GM08714 (cell line): Measurements from ENCODE around the gene UGT1A7.

Experiments
- H3K4me3 ChIP-seq: fragments of 200-500 bp; sonication (Bioruptor generic); 2 replicates; pipeline ENCODE4 v1.5.1; 2014; ENCODE audit warnings: mild to moderate bottlenecking, low read length, inconsistent platforms
- ZNF274 ChIP-seq: IDR thresholded peaks from 2 replicates; pipeline ENCODE4 v1.6.1; 2012; ENCODE audit warnings: mild to moderate bottlenecking, low read depth, low read length

The UGT1A7 gene

GRCh38 chr2:233672886-233673285 is 8.8 kb upstream of the UGT1A7 start:
- no peak for TF ChIP-seq ZNF274
- H3K4me3 ChIP-seq, result no peak overlapping the region

- H3K4me3 ChIP-seq, result no peak overlapping the region
- no peak for TF ChIP-seq ZNF274
These were observed 7.8 kb upstream of the UGT1A7 start for GRCh38 chr2:233673896-233674295.

DNA sequence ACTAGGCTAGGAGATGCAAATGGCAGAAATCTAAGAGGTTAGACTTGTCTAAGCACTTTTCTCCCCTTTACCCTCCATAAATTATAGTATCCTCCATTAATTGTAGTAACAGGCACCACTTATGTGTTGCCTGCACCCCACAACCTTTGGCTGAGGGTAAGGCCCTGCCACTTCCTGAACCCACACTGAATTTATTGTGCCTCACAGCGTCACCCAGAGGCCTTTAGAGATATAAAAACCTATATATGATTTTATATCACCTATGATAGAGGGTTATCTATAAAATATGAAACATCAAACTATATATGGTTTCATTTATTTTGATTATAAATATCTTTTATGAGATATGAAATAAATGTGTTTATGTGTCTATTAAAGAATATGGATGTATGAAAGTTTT is 7.4 kb upstream of the UGT1A7 start:
- TF ChIP-seq ZNF274, result no peak
- H3K4me3 ChIP-seq, result no peak overlapping the region

DNA sequence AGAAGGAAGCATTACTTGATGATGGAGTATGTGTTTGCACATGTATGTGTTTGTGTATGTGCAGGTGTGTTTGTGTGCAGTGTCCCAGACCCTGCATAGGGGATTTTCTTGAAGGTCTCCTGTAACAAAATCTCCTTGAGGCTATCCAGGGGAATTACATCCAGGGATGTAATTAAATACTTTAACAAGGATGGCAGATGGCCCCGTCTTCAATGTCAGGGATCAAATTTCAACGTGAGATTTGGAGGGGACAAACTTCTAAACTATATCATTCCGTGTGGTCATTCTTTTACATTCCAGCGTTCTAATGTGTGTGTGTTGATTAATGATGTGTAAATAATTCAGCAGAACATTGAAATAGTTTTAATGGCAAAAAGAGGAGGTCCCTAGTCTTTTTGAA is 6.7 kb upstream of the UGT1A7 start:
- TF ChIP-seq ZNF274, result no peak
- no peak overlapping the region for H3K4me3 ChIP-seq

GRCh38 chr2:233676046-233676445 is 5.7 kb upstream of the UGT1A7 start:
- H3K4me3 ChIP-seq, result no peak overlapping the region
- no peak for TF ChIP-seq ZNF274

- no peak for TF ChIP-seq ZNF274
- H3K4me3 ChIP-seq, result no peak overlapping the region
These were observed 2.5 kb upstream of the UGT1A7 start for GRCh38 chr2:233679196-233679595.

DNA sequence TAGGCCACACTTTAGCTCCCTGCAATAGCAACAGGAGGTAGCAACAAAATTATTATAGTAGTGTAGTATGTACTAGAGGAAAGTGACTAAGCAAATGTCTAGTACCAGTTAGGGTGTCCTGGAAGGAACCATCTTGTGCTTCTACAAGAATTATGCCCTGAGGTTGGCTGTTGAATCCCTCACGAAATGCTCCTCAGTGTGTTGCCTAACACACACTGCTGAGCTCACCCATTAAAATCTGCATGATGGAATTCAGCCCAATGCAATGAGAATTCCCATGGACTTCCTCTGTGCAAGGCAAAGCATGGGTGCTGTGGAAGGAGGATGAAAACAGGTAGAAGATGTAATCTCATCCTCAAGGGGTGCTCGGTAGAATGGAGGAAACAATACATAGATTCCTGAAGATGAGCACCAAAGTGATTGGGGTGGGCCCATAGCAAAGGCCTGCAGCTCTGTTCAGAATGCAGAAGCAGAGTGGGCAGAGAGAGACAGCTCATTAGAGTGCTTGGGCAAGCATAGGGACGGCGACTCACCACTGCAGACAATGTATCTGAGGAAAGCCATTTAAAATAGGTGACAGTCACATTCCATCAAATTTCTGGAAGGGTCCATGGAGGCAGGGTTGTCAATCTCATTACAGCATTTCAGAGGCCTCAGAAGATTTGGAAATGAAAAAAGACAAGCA is 1.2 kb upstream of the UGT1A7 start:
- H3K4me3 ChIP-seq, result no peak overlapping the region
- no peak for TF ChIP-seq ZNF274

GRCh38 chr2:233684640-233685039 is 2.9 kb downstream of the UGT1A7 start:
- TF ChIP-seq ZNF274, result no peak
- H3K4me3 ChIP-seq, result no peak overlapping the region

DNA sequence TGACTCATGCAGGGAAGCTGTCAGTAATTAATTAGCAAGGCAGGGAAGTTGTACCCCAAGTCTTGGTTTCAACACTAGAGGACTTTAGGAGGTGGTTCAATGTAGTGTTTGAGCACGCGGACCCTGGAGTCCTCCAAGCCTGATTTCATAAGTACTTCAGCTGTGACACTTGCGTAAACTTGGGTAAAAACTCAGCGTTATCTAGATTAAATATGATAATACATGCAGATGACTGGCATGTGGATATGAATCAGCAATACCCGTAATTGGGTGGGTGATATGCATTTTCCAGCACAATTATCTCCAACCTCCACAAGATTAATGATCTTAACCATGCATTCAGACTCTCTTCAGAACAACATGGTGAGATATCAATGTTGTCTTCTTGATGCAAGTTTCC is 5.2 kb downstream of the UGT1A7 start:
- no peak overlapping the region for H3K4me3 ChIP-seq
- no peak for TF ChIP-seq ZNF274

GRCh38 chr2:233688341-233688740 is 6.6 kb downstream of the UGT1A7 start:
- no peak overlapping the region for H3K4me3 ChIP-seq
- TF ChIP-seq ZNF274, result no peak

DNA sequence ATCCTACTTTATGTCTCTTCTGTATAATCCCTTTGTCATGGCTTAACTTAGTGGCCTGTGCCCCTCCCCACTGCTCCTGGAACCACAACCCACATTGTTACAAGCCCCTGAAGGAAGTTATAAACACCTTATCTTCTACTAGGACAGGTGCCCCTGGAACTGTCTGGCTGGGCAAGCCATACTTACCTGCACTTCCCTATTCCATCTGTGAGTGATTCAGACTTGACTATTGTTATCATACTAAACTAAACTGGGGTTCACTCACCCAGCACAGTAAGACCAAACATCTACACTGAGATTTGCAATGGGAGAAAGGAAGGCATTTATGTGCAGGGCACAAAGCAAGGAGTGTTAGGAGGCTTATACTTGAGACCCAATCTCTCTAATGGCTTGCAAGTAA is 7.3 kb downstream of the UGT1A7 start:
- TF ChIP-seq ZNF274, result no peak
- no peak overlapping the region for H3K4me3 ChIP-seq

DNA sequence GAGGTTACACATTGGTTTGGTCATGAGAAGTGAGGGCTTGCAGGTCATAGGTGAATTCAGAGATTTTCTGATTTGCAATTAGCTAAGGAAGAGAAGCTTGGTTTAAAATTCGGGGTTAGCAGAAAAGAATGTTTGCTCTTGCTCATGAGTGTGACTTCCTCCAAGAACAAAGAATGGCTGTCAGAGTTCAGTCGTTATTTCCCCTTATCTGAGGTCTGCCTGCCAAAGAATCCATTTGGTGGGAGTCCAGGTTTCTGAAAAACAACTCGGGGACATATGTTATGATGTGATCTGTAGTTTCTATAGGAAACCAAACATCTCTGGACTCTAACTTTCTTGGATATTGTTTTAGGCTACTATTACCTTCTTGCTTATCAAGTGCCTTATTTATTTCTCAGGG is 7.8 kb downstream of the UGT1A7 start:
- TF ChIP-seq ZNF274, result no peak

DNA sequence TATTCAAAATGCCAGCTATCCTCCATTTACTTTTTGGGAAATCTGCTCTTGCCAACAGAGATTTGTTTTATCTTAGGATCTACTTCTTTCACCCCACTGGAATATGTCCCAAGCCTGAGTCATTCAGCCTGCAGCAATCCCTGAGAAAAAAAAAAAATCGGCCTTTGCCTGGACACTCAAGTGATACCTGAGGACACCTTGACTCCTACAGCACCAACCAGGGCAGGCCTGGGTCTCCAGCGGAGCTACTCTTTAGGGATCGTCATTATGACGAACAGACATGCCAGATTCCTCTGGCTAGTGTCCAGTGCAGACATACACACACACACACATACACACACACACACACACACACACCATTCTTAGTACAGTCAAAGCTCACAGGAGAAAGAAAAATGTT is 8.7 kb downstream of the UGT1A7 start:
- TF ChIP-seq ZNF274, result no peak

More for the DNA sequence above, 7.8 kb downstream of the UGT1A7 start:
- H3K4me3 ChIP-seq, result no peak overlapping the region

DNA sequence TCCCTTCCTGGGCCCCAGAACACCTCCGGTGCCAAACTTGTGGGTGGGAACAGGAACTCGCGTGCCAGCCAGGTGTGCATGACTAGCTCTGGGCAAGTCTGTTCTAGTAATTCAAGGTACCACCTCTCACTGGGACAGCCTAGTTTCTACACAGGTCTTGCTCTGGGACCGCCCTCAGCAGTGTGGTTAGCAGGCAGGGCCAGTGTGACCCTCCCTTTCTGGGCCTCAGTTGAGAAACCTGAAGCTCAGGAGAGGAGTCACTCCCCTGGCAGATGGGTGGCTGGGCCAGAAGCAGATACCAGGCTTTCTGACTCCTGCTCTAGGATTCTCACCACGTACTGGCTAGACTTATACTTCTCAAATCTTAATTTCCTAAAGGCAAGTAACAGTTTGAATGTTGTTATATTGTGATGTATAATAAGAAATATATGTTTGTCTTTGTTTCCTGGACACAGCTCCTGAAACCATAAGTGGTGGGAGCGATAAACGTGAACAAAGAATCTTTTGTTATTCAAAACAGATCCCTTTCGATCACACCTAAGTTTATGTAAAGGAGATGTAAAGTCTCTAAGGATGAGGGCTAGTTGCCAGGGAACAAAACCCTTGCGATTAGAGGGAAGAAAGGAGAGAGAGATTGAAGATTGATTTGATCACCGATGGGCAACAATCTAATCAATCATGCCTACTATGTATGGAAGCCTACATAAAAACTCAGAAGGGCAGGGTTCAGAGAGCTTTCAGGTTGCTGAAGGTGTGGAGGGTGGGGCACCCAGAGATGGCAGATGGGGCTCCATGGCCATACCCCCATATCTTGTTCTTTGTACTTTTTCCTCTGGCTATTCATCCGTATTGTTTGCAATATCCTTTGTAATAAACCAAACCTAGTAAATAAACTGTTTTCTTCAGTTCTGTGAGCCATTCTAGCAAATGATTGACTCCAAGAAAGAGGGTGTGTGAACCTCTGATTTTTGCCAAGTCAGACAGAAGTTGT is 10.0 kb downstream of the UGT1A7 start:
- no peak for TF ChIP-seq ZNF274

More for the DNA sequence above, 8.7 kb downstream of the UGT1A7 start:
- no peak overlapping the region for H3K4me3 ChIP-seq

GRCh38 chr2:233692648-233693047 is 10.9 kb downstream of the UGT1A7 start, which contains the start of gene UGT1A6:
Gene UGT1A6, plus strand, starts transcription at chr2:233692890. Its CDS starts 115 bp downstream, at chr2:233693005.
- TF ChIP-seq ZNF274, result no peak

More for the DNA sequence above, 10.0 kb downstream of the UGT1A7 start:
- no peak overlapping the region for H3K4me3 ChIP-seq

More at GRCh38 chr2:233692648-233693047, 10.9 kb downstream of the UGT1A7 start, which contains the start of gene UGT1A6:
- no peak within 1 kb of the TSS for H3K4me3 ChIP-seq
